OCI-LY1 (cell line): ENCODE data around the gene CPNE8.

Experiments
- H2AFZ ChIP-seq: fragments of 200-600 bp; sonication (generic), shearing (Covaris generic); 2 replicates; pipeline ENCODE4 v1.6.0; 2014; ENCODE audit warnings: antibody characterized with exemption, mild to moderate bottlenecking, low read length
- H3F3A ChIP-seq: fragments of 200-600 bp; sonication (generic), shearing (Covaris generic); 2 replicates; pipeline ENCODE4 v1.6.0; 2014; ENCODE audit warnings: mild to moderate bottlenecking, antibody characterized with exemption, low read length, moderate library complexity; ENCODE audit not compliant: insufficient read depth
- H3K27ac ChIP-seq: fragments of 200-600 bp; sonication (generic); 2 replicates; pipeline ENCODE4 v1.5.1; 2014; ENCODE audit warnings: low read length, mixed run types, mild to moderate bottlenecking, low read depth; ENCODE audit not compliant: poor library complexity, severe bottlenecking
- H3K27me3 ChIP-seq: fragments of 200-600 bp; sonication (generic); 2 replicates; pipeline ENCODE4 v1.6.0; 2014; ENCODE audit warnings: antibody characterized with exemption, mild to moderate bottlenecking, low read length, moderate library complexity; ENCODE audit not compliant: insufficient read depth
- H3K36me3 ChIP-seq: fragments of 200-600 bp; sonication (generic); 2 replicates; pipeline ENCODE4 v1.6.1; 2014; ENCODE audit warnings: mild to moderate bottlenecking, antibody characterized with exemption, low read length, moderate library complexity, mixed read lengths; ENCODE audit not compliant: insufficient read depth
- H3K4me1 ChIP-seq: fragments of 200-600 bp; sonication (generic); 2 replicates; pipeline ENCODE4 v1.5.1; 2014; ENCODE audit warnings: mild to moderate bottlenecking, low read length, moderate library complexity; ENCODE audit not compliant: insufficient read depth, severe bottlenecking
- H3K4me2 ChIP-seq: fragments of 200-600 bp; sonication (generic), shearing (Covaris generic); 2 replicates; pipeline ENCODE4 v1.6.1; 2014; ENCODE audit warnings: low read length
- H3K4me3 ChIP-seq: fragments of 200-600 bp; sonication (generic); 2 replicates; pipeline ENCODE4 v1.5.1; 2014; ENCODE audit warnings: low read length, low read depth, mild to moderate bottlenecking, mixed read lengths; ENCODE audit not compliant: poor library complexity, severe bottlenecking
- H3K79me2 ChIP-seq: fragments of 200-600 bp; shearing (Covaris generic); 2 replicates; pipeline ENCODE4 v1.6.1; 2016; ENCODE audit warnings: mixed run types, low read length, mixed read lengths; ENCODE audit not compliant: insufficient read depth
- H3K9ac ChIP-seq: fragments of 200-600 bp; sonication (generic), shearing (Covaris generic); 2 replicates; pipeline ENCODE4 v1.6.1; 2014; ENCODE audit warnings: mild to moderate bottlenecking, low read length, mixed read lengths
- H3K9me2 ChIP-seq: fragments of 200-600 bp; sonication (generic), shearing (Covaris generic); 2 replicates; pipeline ENCODE4 v1.6.1; 2014; ENCODE audit warnings: low read depth, mild to moderate bottlenecking, low read length, mixed read lengths
- H3K9me3 ChIP-seq: fragments of 200-600 bp; shearing (Covaris generic); 2 replicates; pipeline ENCODE4 v1.6.1; 2014; ENCODE audit warnings: low read length, mixed read lengths
- H4K20me1 ChIP-seq: fragments of 200-600 bp; sonication (generic), shearing (Covaris generic); 2 replicates; pipeline ENCODE4 v1.6.0; 2016; ENCODE audit warnings: mild to moderate bottlenecking, low read length; ENCODE audit not compliant: insufficient read depth
- EZH2 ChIP-seq: fragments of 200-600 bp; sonication (generic), shearing (Covaris generic); IDR thresholded peaks from 2 replicates; pipeline ENCODE4 v1.8.0; 2017; ENCODE audit warnings: borderline replicate concordance, mixed run types, mild to moderate bottlenecking, antibody characterized with exemption, low read length, moderate library complexity, mixed read lengths
- TF ChIP-seq, protein P1 (sequence below): fragments of 200-600 bp; sonication (generic), shearing (Covaris generic); IDR thresholded peaks from 2 replicates; pipeline ENCODE4 v1.5.1; 2017; ENCODE audit warnings: mild to moderate bottlenecking, antibody characterized with exemption, low read length, moderate library complexity, mixed read lengths

Gene CPNE8

DNA sequence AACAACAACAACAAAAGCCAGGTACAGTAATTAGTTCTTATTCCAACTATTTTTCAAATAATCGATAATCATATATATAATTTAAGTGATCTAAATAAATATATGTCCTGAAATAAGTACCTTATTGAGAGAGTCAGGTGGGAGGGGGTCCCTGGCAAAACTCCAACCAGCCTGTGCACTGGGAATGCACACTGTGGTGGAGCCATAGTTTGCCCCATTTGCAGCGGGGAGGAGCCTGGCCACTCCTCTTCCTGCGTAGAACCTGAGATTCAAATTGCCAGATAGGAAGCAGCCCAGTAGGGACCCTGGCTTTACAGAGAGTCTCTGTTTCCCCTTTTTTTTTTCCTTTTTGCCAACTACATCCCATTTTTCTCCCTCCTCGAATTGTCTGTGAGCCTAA is 26.4 kb downstream of the CPNE8 start:
- H4K20me1 ChIP-seq: no peaks in the 10 kb centered on the region
- H3K4me1 ChIP-seq: no peaks in the 10 kb centered on the region
- H3F3A ChIP-seq: no peaks in the 10 kb centered on the region
- no peaks in the 10 kb centered on the region for H3K36me3 ChIP-seq
- no peak overlapping the region for H3K27ac ChIP-seq
- no peak overlapping the region for H3K9ac ChIP-seq
- TF ChIP-seq, protein P1, sequence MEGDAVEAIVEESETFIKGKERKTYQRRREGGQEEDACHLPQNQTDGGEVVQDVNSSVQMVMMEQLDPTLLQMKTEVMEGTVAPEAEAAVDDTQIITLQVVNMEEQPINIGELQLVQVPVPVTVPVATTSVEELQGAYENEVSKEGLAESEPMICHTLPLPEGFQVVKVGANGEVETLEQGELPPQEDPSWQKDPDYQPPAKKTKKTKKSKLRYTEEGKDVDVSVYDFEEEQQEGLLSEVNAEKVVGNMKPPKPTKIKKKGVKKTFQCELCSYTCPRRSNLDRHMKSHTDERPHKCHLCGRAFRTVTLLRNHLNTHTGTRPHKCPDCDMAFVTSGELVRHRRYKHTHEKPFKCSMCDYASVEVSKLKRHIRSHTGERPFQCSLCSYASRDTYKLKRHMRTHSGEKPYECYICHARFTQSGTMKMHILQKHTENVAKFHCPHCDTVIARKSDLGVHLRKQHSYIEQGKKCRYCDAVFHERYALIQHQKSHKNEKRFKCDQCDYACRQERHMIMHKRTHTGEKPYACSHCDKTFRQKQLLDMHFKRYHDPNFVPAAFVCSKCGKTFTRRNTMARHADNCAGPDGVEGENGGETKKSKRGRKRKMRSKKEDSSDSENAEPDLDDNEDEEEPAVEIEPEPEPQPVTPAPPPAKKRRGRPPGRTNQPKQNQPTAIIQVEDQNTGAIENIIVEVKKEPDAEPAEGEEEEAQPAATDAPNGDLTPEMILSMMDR: no peak
- no peak for TF ChIP-seq EZH2
- no peak overlapping the region for H3K4me2 ChIP-seq
- H2AFZ ChIP-seq: no peak overlapping the region
- no peaks in the 10 kb centered on the region for H3K27me3 ChIP-seq
- no peaks in the 10 kb centered on the region for H3K9me3 ChIP-seq
- no peaks in the 10 kb centered on the region for H3K9me2 ChIP-seq
- H3K4me3 ChIP-seq: no peak overlapping the region
- H3K79me2 ChIP-seq: no peaks in the 10 kb centered on the region

DNA sequence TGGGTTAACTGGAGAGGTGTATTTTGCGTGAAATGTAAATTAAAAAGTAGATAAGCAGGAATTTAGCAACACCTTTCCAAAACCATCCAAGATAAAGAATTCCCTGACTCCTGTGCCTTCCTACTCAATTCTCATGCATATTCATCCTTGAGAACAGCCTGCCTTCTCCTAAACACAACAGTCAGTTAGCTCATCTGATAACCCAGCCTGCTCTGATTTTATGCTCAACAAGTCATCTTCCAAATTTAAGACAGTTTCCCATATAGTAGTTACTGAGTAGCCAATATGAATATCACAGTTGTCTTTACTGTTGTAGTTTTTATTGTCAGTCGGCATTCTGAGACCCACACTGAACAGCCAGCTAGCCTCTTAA is 27.1 kb downstream of the CPNE8 start:
- Histone ChIP-seq H3K9me2 (no peaks in the 10 kb centered on the region), H2AFZ (no peak overlapping the region), H3F3A (no peaks in the 10 kb centered on the region), H3K4me1 (no peaks in the 10 kb centered on the region), H3K79me2 (no peaks in the 10 kb centered on the region), H3K9ac (no peak overlapping the region), H3K9me3 (no peaks in the 10 kb centered on the region), H3K27ac (no peak overlapping the region), H3K27me3 (no peaks in the 10 kb centered on the region), H3K4me3 (no peak overlapping the region), H3K4me2 (no peak overlapping the region), H4K20me1 (no peaks in the 10 kb centered on the region), H3K36me3 (no peaks in the 10 kb centered on the region)
- TF ChIP-seq, protein P1: no peak
- TF ChIP-seq EZH2: no peak

DNA sequence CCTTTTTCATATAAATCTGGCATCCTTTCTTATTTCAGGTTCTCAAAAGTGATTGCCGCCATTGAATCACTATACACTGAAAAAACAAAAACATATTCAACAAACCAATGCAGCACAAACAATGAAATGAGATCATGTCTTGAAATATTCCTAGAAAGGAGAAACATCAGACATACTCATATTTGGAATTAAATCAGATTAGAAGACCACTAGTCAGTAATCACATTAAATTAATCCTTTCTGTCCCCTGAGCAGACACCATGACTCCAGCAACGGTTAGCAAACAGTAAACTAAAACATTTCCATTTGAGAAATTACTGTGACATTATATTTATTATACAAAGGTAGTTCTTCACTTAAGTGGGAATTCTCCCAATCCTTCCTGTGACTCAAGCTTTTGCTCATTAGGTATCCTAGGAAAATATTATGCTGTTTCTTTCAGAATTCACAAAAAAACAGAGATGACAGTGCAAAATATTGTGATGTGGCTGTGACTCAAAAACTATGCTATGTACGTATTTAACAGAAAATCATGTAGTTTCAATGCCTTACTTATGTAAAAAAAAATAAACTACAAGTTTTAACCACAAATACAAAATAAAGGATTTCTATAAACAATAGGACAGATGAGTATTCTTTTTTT is 29.7 kb downstream of the CPNE8 start:
- Histone ChIP-seq H3K27ac (no peak overlapping the region), H2AFZ (no peak overlapping the region), H3K79me2 (no peaks in the 10 kb centered on the region)

More for the DNA sequence above, 29.7 kb downstream of the CPNE8 start:
- no peaks in the 10 kb centered on the region for H3F3A ChIP-seq
- no peaks in the 10 kb centered on the region for H3K9me2 ChIP-seq
- no peak for TF ChIP-seq EZH2
- TF ChIP-seq, protein P1: no peak
- no peaks in the 10 kb centered on the region for H3K27me3 ChIP-seq
- no peaks in the 10 kb centered on the region for H4K20me1 ChIP-seq
- H3K9me3 ChIP-seq: no peaks in the 10 kb centered on the region
- H3K36me3 ChIP-seq: no peaks in the 10 kb centered on the region
- no peaks in the 10 kb centered on the region for H3K4me1 ChIP-seq
- H3K4me3 ChIP-seq: no peak overlapping the region
- H3K4me2 ChIP-seq: no peak overlapping the region
- no peak overlapping the region for H3K9ac ChIP-seq
